ENCODE measurements around the gene ELOVL3. TPM values are rescaled to one million over a fixed set of nuclear protein-coding genes. Genes with fewer than 3 reads are reported as not detected.

ELOVL3 gene
- total and polyA plus RNA-seq, 2 of the 13 experiments (the other 11 are each of a cell fraction or from before 2014, with no cell fraction given), result 0.58 to 0.69 TPM

- ChIA-PET POLR2A (interaction anchor here (0.7 to 2.1 kb wide), 5 partner anchors 16 to 191 kb away, joined by 3 to 6 read pairs (median 3); partner anchors contain the start of gene FBXL15), CTCF (ENCODE audit: low intra/inter-chr PET ratio, low total read pairs) (interaction anchor here (1.4 to 4.7 kb wide), 4 partner anchors 116 to 353 kb away, joined by 4 to 34 read pairs (median 20); no protein-coding TSS in a partner anchor)
- WGBS (ENCODE audit: low lambda C conversion rate), result 2% methylated on average over 16 of the region's 52 CpGs
- no peaks in the 10 kb centered on the region for H3K79me2 ChIP-seq (ENCODE audit: insufficient read depth, low read length)
- H3K9ac ChIP-seq (ENCODE audit: insufficient read depth, low read depth, low read length), result no peak overlapping the region
- no peaks in the 10 kb centered on the region for H4K20me1 ChIP-seq (ENCODE audit: insufficient read depth, low read length)
- intact Hi-C loops (cut with micrococcal nuclease; ENCODE audit: unreplicated experiment), result loop anchor here (1.0 to 2.0 kb wide), 2 partner anchors 116 to 168 kb away; no protein-coding TSS in a partner anchor
- no peaks in the 10 kb centered on the region for H3K9me3 ChIP-seq (ENCODE audit: low read length)
- no peak overlapping the region for H3K27ac ChIP-seq (ENCODE audit: extremely low read length, insufficient read depth, low read length)
- peaks cover 1 to 50% of the 10 kb centered on the region in 2 experiments; a peak in 4 of 5 replicates for H3K27me3 ChIP-seq (ENCODE audit: control insufficient read depth in 1 of 2, insufficient read depth in 2 of 2, low read length in 2 of 2)
- H3K36me3 ChIP-seq (replicated peaks in 1 of 2; ENCODE audit: control insufficient read depth in 1 of 2, insufficient read depth in 2 of 2, low read length in 2 of 2), result no peaks in the 10 kb centered on the region
- in situ Hi-C loops (cut with HindIII; ENCODE audit: extremely low pct_ligation_motif_present, low pct_unique_long_range_greater_than_20kb), result no loop called here
- no peak for DNase-seq (ENCODE audit: low spot score)
- peak overlapping the region; percentile 39 to 72 (median 65); a peak in 5 of 6 replicates for H3K4me3 ChIP-seq (replicated peaks in 1 of 3; ENCODE audit: insufficient read depth in 1 of 3, low read depth in 2 of 3, low read length in 3 of 3)
- peaks cover 50% of the 10 kb centered on the region for H3K4me1 ChIP-seq (ENCODE audit: insufficient read depth, low read length)
- FAIRE-seq, result no peak
- no peak overlapping the region for H2AFZ ChIP-seq (ENCODE audit: low read length)
- peak overlapping the region; percentile 96 for H3K4me2 ChIP-seq (ENCODE audit: low read depth, low read length)
- peak; percentile 6 for ATAC-seq
- BruUV-seq (replicated peaks), result no TSS peak
- TF ChIP-seq NFATC3 (CRISPR knock-in tag; IDR thresholded peaks at IDR 0.05) (no peak), GABPB1 (CRISPR knock-in tag; IDR thresholded peaks at IDR 0.05) (peak; percentile 38; the same call in 1 of the 2 replicates), ELF3 (CRISPR knock-in tag; IDR thresholded peaks at IDR 0.05) (0 out of 2 replicates have a peak, but pooled peaks have one; percentile 17), HDAC1 (CRISPR knock-in tag; IDR thresholded peaks at IDR 0.05) (peak; percentile 2; the same call in 1 of the 2 replicates), BRD4 (CRISPR knock-in tag; IDR thresholded peaks at IDR 0.05) (no peak), ZFP36L1 (CRISPR knock-in tag; IDR thresholded peaks at IDR 0.05) (0 out of 2 replicates have a peak, but pooled peaks have one; percentile 36), KLF6 (CRISPR knock-in tag; IDR thresholded peaks at IDR 0.05) (no peak), BATF2 (CRISPR knock-in tag; IDR thresholded peaks at IDR 0.05) (no peak), ZBTB4 (CRISPR knock-in tag; IDR thresholded peaks at IDR 0.05; ENCODE audit: borderline replicate concordance) (peak; percentile 45; the same call in 1 of the 2 replicates), KDM3A (CRISPR knock-in tag; IDR thresholded peaks at IDR 0.05; ENCODE audit: low read depth) (peak; percentile 30; the same call in 1 of the 2 replicates), ZNF503 (CRISPR knock-in tag; IDR thresholded peaks at IDR 0.05) (no peak), TFE3 (CRISPR knock-in tag; IDR thresholded peaks at IDR 0.05) (no peak), XBP1 (CRISPR knock-in tag; IDR thresholded peaks at IDR 0.05) (no peak), ZBTB20 (CRISPR knock-in tag; IDR thresholded peaks at IDR 0.05; ENCODE audit: borderline replicate concordance, low read depth) (no peak), PRMT3 (CRISPR knock-in tag; IDR thresholded peaks at IDR 0.05; ENCODE audit: borderline replicate concordance, low read depth) (no peak)
These were observed 4.8 kb downstream of the ELOVL3 start for GRCh38 chr10:102230861-102231356.

All from HepG2 (cell line).